ENCODE measurements around the gene DLG1.
"Not testable (repeated sequence)": the region's sequence is repeated elsewhere in the genome, so short reads cannot be mapped to it uniquely, and the experiment has no call there.

The DLG1 gene

GRCh38 chr3:197042539-197042938 lies 255.9 kb downstream of the DLG1 start:
- TF ChIP-seq CTCF (IDR thresholded peaks at IDR 0.05) = no peak
- DNase-seq (ENCODE audit: low spot score) = no peak
- Histone ChIP-seq H3K4me3 (no peak overlapping the region), H3K27ac (no peak overlapping the region)

- no peak for DNase-seq (ENCODE audit: low spot score)
- no peak overlapping the region for H3K27ac ChIP-seq
- no peak for TF ChIP-seq CTCF (IDR thresholded peaks at IDR 0.05)
- no peak overlapping the region for H3K4me3 ChIP-seq
Measured at GRCh38 chr3:197041875-197042488, 256.4 kb downstream of the DLG1 start.

GRCh38 chr3:197040658-197041057 lies 257.8 kb downstream of the DLG1 start:
- no peak overlapping the region for H3K4me3 ChIP-seq
- no peak for TF ChIP-seq CTCF (IDR thresholded peaks at IDR 0.05)
- DNase-seq (ENCODE audit: low spot score) = no peak
- H3K27ac ChIP-seq = no peak overlapping the region

GRCh38 chr3:197038679-197039462 lies 259.5 kb downstream of the DLG1 start:
- H3K4me3 ChIP-seq = no peak overlapping the region
- H3K27ac ChIP-seq = no peak overlapping the region
- no peak for DNase-seq (ENCODE audit: low spot score)
- TF ChIP-seq CTCF (IDR thresholded peaks at IDR 0.05) = no peak

- TF ChIP-seq CTCF (IDR thresholded peaks at IDR 0.05) = no peak
- no peak overlapping the region for H3K4me3 ChIP-seq
- no peak for DNase-seq (ENCODE audit: low spot score)
- no peak overlapping the region for H3K27ac ChIP-seq
Measured at GRCh38 chr3:197035577-197035976, 262.8 kb downstream of the DLG1 start.

- H3K4me3 ChIP-seq; H3K27ac ChIP-seq; DNase-seq (ENCODE audit: low spot score): not testable (repeated sequence)
Measured at GRCh38 chr3:197034778-197035177, 263.6 kb downstream of the DLG1 start.

GRCh38 chr3:197033764-197034163 lies 264.6 kb downstream of the DLG1 start:
- H3K27ac ChIP-seq; DNase-seq (ENCODE audit: low spot score); H3K4me3 ChIP-seq: not testable (repeated sequence)
